GM23338 (cell line): ENCODE results near the gene RELN. TPM values are rescaled to one million over a fixed set of nuclear protein-coding genes. Genes with fewer than 3 reads are reported as not detected.
"Not testable (repeated sequence)": the region's sequence is repeated elsewhere in the genome, so short reads cannot be mapped to it uniquely, and the experiment has no call there.

Experiments used
- ATAC-seq: fragments of 200-7000 bp; cut with Tn5 transposase; 3 replicates; pipeline ENCODE4 v1.9.1; 2020
- DNase-seq: peaks from one replicate; pipeline ENCODE4 v3.0.0-alpha.2; 2015; ENCODE audit warnings: low spot score
- H2AFZ ChIP-seq: fragments of 200-600 bp; sonication (generic); 2 replicates; pipeline ENCODE4 v1.8.0; 2016; ENCODE audit warnings: antibody characterized with exemption, mild to moderate bottlenecking, moderate library complexity
- H3F3A ChIP-seq: fragments of 200-600 bp; sonication (generic); replicated peaks from 2 replicates; pipeline ENCODE4 v1.8.0; 2017; ENCODE audit warnings: antibody characterized with exemption, mixed run types, low read depth
- H3K27ac ChIP-seq: fragments of 200-600 bp; sonication (generic); 2 replicates; pipeline ENCODE4 v1.6.1; 2016; ENCODE audit warnings: low read depth
- H3K27me3 ChIP-seq: fragments of 200-600 bp; sonication (generic); 2 replicates; pipeline ENCODE4 v1.8.0; 2016; ENCODE audit warnings: mild to moderate bottlenecking, mixed run types, moderate library complexity; ENCODE audit not compliant: insufficient read depth
- H3K36me3 ChIP-seq: fragments of 200-600 bp; sonication (generic); 2 replicates; pipeline ENCODE4 v1.8.0; 2016; ENCODE audit warnings: mild to moderate bottlenecking; ENCODE audit not compliant: insufficient read depth
- H3K4me1 ChIP-seq: fragments of 200-600 bp; sonication (generic); 2 replicates; pipeline ENCODE4 v1.8.0; 2016; ENCODE audit warnings: mild to moderate bottlenecking, moderate library complexity; ENCODE audit not compliant: insufficient read depth
- H3K4me2 ChIP-seq: fragments of 200-600 bp; sonication (generic); 2 replicates; pipeline ENCODE4 v1.7.1; 2017; ENCODE audit warnings: mixed run types
- H3K4me3 ChIP-seq: fragments of 200-600 bp; sonication (generic); 2 replicates; pipeline ENCODE4 v1.6.1; 2016; ENCODE audit warnings: mixed run types
- H3K79me2 ChIP-seq: fragments of 200-600 bp; sonication (generic); replicated peaks from 2 replicates; pipeline ENCODE4 v1.8.0; 2017; ENCODE audit warnings: mild to moderate bottlenecking; ENCODE audit not compliant: insufficient read depth
- H3K9me2 ChIP-seq: fragments of 200-600 bp; sonication (generic); 2 replicates; pipeline ENCODE4 v1.8.0; 2017; ENCODE audit not compliant: insufficient read depth
- H4K20me1 ChIP-seq: fragments of 200-600 bp; sonication (generic); replicated peaks from 2 replicates; pipeline ENCODE4 v1.8.0; 2017; ENCODE audit warnings: mild to moderate bottlenecking; ENCODE audit not compliant: insufficient read depth
- H3K27ac Mint-ChIP-seq: 2 replicates; pipeline ENCODE4 v1.8.0; 2020; ENCODE audit warnings: inconsistent platforms, mild to moderate bottlenecking, moderate library complexity, mixed read lengths
- H3K27me3 Mint-ChIP-seq: 3 replicates; pipeline ENCODE4 v1.8.0; 2022; ENCODE audit warnings: low read depth, mild to moderate bottlenecking, moderate library complexity, mixed read lengths, inconsistent platforms; ENCODE audit not compliant: insufficient read depth, poor library complexity
- H3K36me3 Mint-ChIP-seq: 3 replicates; pipeline ENCODE4 v1.8.0; 2021; ENCODE audit warnings: low read depth, mild to moderate bottlenecking, inconsistent platforms, moderate library complexity, mixed read lengths
- H3K4me1 Mint-ChIP-seq: 3 replicates; pipeline ENCODE4 v1.8.0; 2020; ENCODE audit warnings: mild to moderate bottlenecking, inconsistent platforms, mixed read lengths
- H3K4me3 Mint-ChIP-seq: 3 replicates; pipeline ENCODE4 v1.8.0; 2021; ENCODE audit warnings: moderate library complexity, mild to moderate bottlenecking, inconsistent platforms, mixed read lengths
- H3K9me3 Mint-ChIP-seq: 3 replicates; pipeline ENCODE4 v1.8.0; 2020; ENCODE audit warnings: moderate library complexity, mild to moderate bottlenecking, inconsistent platforms, mixed read lengths
- CREB1 ChIP-seq: fragments of 250-450 bp; sonication (Bioruptor Pico); IDR thresholded peaks from 2 replicates; pipeline ENCODE4 v1.5.0; 2020; ENCODE audit warnings: low read depth, mild to moderate bottlenecking, moderate library complexity
- CTCF ChIP-seq, 2 experiments: fragments of 200-600 bp in 1 of 2; sonication (generic) in 1 of 2; conservative IDR thresholded peaks; 2 replicates each; pipeline versions ENCODE4 v1.5.1 to v1.6.1; 2016 to 2017; ENCODE audit warnings: antibody characterized with exemption in 2 of 2, low read depth in 2 of 2, mild to moderate bottlenecking in 2 of 2, moderate library complexity in 1 of 2
- NANOG ChIP-seq: IDR thresholded peaks from 2 replicates; pipeline ENCODE4 v1.6.1; 2016; ENCODE audit warnings: antibody characterized with exemption, borderline replicate concordance
- POLR2AphosphoS5 ChIP-seq: IDR thresholded peaks from 2 replicates; pipeline ENCODE4 v1.6.1; 2016; ENCODE audit warnings: antibody characterized with exemption, low read depth
- ZNF331 ChIP-seq: fragments of 250-450 bp; sonication (Bioruptor Pico); IDR thresholded peaks from 2 replicates; pipeline ENCODE4 v1.5.0; 2020; ENCODE audit warnings: low read depth, mild to moderate bottlenecking, moderate library complexity
- ZNF462 ChIP-seq: fragments of 250-450 bp; sonication (Bioruptor Pico); IDR thresholded peaks from 2 replicates; pipeline ENCODE4 v1.5.0; 2020; ENCODE audit warnings: mild to moderate bottlenecking, moderate library complexity
- polyA plus RNA-seq: library from polyadenylated mRNA; unstranded; fragments of >200 nt; fragmentation: Nextera tagmentation; extraction: Ambion mirVana; gene quantifications from 2 replicates; pipeline ENCODE4 v1.2.1, GENCODE V29; 2016
- total RNA-seq: library from RNA; depleted of rRNA; stranded (reverse); fragments of >200 nt; shearing (Covaris generic); gene quantifications from 2 replicates; pipeline ENCODE4 v1.2.3, GENCODE V29; 2014

The RELN gene
- total and polyA plus RNA-seq, 2 experiments from 2014 or later = 0.10 to 0.76 TPM

GRCh38 chr7:103791894-103792293 is 197.6 kb downstream of the RELN start (continued):
- TF ChIP-seq ZNF462 = no peak
- no peak for TF ChIP-seq POLR2AphosphoS5
- TF ChIP-seq NANOG = no peak
- TF ChIP-seq ZNF331 (CRISPR knock-in tag) = no peak
- TF ChIP-seq CTCF (conservative IDR thresholded peaks at IDR 0.05; ENCODE audit: low read depth in 2 of 2) = no peak
- no peak for TF ChIP-seq CREB1 (CRISPR knock-in tag)

GRCh38 chr7:103787041-103787440 is 202.4 kb downstream of the RELN start:
- not testable (repeated sequence) for H3K27me3 ChIP-seq, H3K36me3 Mint-ChIP-seq, H3K36me3 ChIP-seq, H3K4me2 ChIP-seq, H3K9me3 Mint-ChIP-seq, H3K4me1 ChIP-seq, H3K9me2 ChIP-seq, ATAC-seq, H2AFZ ChIP-seq, H3K4me3 Mint-ChIP-seq, H3K4me1 Mint-ChIP-seq, DNase-seq, H3K27me3 Mint-ChIP-seq, H3K27ac Mint-ChIP-seq, H4K20me1 ChIP-seq, H3K4me3 ChIP-seq, H3K79me2 ChIP-seq, H3K27ac ChIP-seq, H3F3A ChIP-seq
